HepG2 (cell line): Measurements from ENCODE around the gene SKI. TPM values are rescaled to one million over a fixed set of nuclear protein-coding genes. Genes with fewer than 3 reads are reported as not detected.
A peak's percentile ranks its signal among the peaks of the same experiment; 100 is the strongest.

Source experiments
- ATAC-seq: fragments of 200-7000 bp; cut with Tn5 transposase; 3 replicates; pipeline ENCODE4 v1.9.1; 2020; ENCODE audit warnings: mild to moderate bottlenecking, moderate library complexity
- BruUV-seq: library from RNA; stranded (reverse); fragments of 400-500 nt; replicated peaks from 2 replicates; lab custom pipeline; 2021; lab: Mats Ljungman, UMichigan
- CTCF ChIA-PET: fragments of 300-600 bp; formaldehyde crosslinking; extraction: SDS; loops from one replicate; lab custom pipeline; 2021; ENCODE audit warnings: low total read pairs, inconsistent platforms, low intra/inter-chr PET ratio; lab: Yijun Ruan, JAX
- POLR2A ChIA-PET: fragments of 350-600 bp; sonication (Branson Sonifier 250); formaldehyde crosslinking; loops from one replicate; lab custom pipeline; 2020; ENCODE audit warnings: antibody characterized with exemption, inconsistent platforms; lab: Yijun Ruan, JAX
- DNase-seq: peaks from one replicate; pipeline ENCODE4 v3.0.0-alpha.2; 2015; ENCODE audit warnings: low spot score
- FAIRE-seq: peaks from 3 replicates; lab custom pipeline; 2011; peaks lifted over from hg19 to GRCh38; lab: Jason Lieb, UNC
- H2AFZ ChIP-seq: one replicate; pipeline ENCODE4 v1.6.1; 2011; ENCODE audit warnings: low read length, inconsistent platforms
- H3K27ac ChIP-seq: fragments of 300-600 bp; 3 replicates; pipeline ENCODE4 v1.8.0; 2011; ENCODE audit warnings: mixed run types, mild to moderate bottlenecking, mixed read lengths, low read length, inconsistent platforms; ENCODE audit not compliant: insufficient read depth; ENCODE audit errors: extremely low read length
- H3K27me3 ChIP-seq, 2 experiments: fragments of 200-600 bp in 1 of 2; 2 replicates in 1 of 2; 3 replicates in 1 of 2; pipeline versions ENCODE4 v1.6.0 to v1.8.0; 2011; ENCODE audit warnings: low read length in 2 of 2, mild to moderate bottlenecking in 2 of 2, moderate library complexity in 2 of 2, inconsistent platforms in 1 of 2; ENCODE audit not compliant: insufficient read depth in 2 of 2, control insufficient read depth in 1 of 2
- H3K36me3 ChIP-seq, 2 experiments: fragments of 200-600 bp in 1 of 2; replicated peaks in 1 of 2; 2 replicates in 1 of 2; 3 replicates in 1 of 2; pipeline versions ENCODE4 v1.5.1 to v1.8.0; 2011; ENCODE audit warnings: low read length in 2 of 2, inconsistent platforms in 1 of 2; ENCODE audit not compliant: insufficient read depth in 2 of 2, control insufficient read depth in 1 of 2
- H3K4me1 ChIP-seq: 2 replicates; pipeline ENCODE4 v1.5.1; 2012; ENCODE audit warnings: low read length, inconsistent platforms; ENCODE audit not compliant: insufficient read depth
- H3K4me2 ChIP-seq: 2 replicates; pipeline ENCODE4 v1.6.0; 2011; ENCODE audit warnings: low read depth, low read length, inconsistent platforms
- H3K4me3 ChIP-seq, 3 experiments: fragments of 200-600 bp in 1 of 3; sonication (generic), shearing (Covaris generic) in 1 of 3; replicated peaks in 1 of 3; 2 replicates each; pipeline ENCODE4 v1.5.1; 2011 to 2016; ENCODE audit warnings: low read length in 3 of 3, inconsistent platforms in 2 of 3, low read depth in 2 of 3, mild to moderate bottlenecking in 2 of 3, control low read depth in 1 of 3, mixed read lengths in 1 of 3; ENCODE audit not compliant: insufficient read depth in 1 of 3
- H3K79me2 ChIP-seq: one replicate; pipeline ENCODE4 v1.6.1; 2011; ENCODE audit warnings: low read length, inconsistent platforms; ENCODE audit not compliant: insufficient read depth
- H3K9ac ChIP-seq: 2 replicates; pipeline ENCODE4 v1.6.0; 2011; ENCODE audit warnings: mild to moderate bottlenecking, low read depth, low read length, inconsistent platforms; ENCODE audit not compliant: insufficient read depth
- H3K9me3 ChIP-seq: 2 replicates; pipeline ENCODE4 v1.5.1; 2012; ENCODE audit warnings: mild to moderate bottlenecking, low read length
- H4K20me1 ChIP-seq: 2 replicates; pipeline ENCODE4 v1.6.0; 2011; ENCODE audit warnings: inconsistent platforms, mild to moderate bottlenecking, low read length, moderate library complexity; ENCODE audit not compliant: insufficient read depth
- AGO2 ChIP-seq: fragments of 200-400 bp; formaldehyde crosslinking; optimal IDR thresholded peaks from 2 replicates; pipeline ENCODE3; 2017; ENCODE audit warnings: mild to moderate bottlenecking, low read depth, low read length, moderate library complexity
- CHCHD3 ChIP-seq: sonication (generic); formaldehyde crosslinking; IDR thresholded peaks from 2 replicates; pipeline ENCODE4 v1.8.0; 2022; ENCODE audit warnings: mild to moderate bottlenecking, missing genetic modification reagents, moderate library complexity
- IRX3 ChIP-seq: sonication (generic); formaldehyde crosslinking; IDR thresholded peaks from 2 replicates; pipeline ENCODE4 v1.8.1; 2023; ENCODE audit warnings: mild to moderate bottlenecking, low read depth, missing genetic modification reagents, borderline replicate concordance
- LCORL ChIP-seq, 2 experiments: fragments of 450-650 bp in 1 of 2; sonication (generic) in 1 of 2; formaldehyde crosslinking in 1 of 2; IDR thresholded peaks; 2 replicates each; pipeline versions ENCODE4 v1.5.0 to v1.6.1; 2017 to 2020; ENCODE audit warnings: antibody characterized with exemption in 1 of 2, missing genetic modification reagents in 1 of 2
- RXRA ChIP-seq: sonication (generic); formaldehyde crosslinking; IDR thresholded peaks from 2 replicates; pipeline ENCODE4 v1.5.1; 2020; ENCODE audit warnings: missing genetic modification reagents
- ZNF136 ChIP-seq: sonication (generic); formaldehyde crosslinking; IDR thresholded peaks from 2 replicates; pipeline ENCODE4 v1.8.1; 2022; ENCODE audit warnings: low read depth, mild to moderate bottlenecking, moderate library complexity, missing genetic modification reagents
- ZNF550 ChIP-seq: sonication (generic); formaldehyde crosslinking; IDR thresholded peaks from 2 replicates; pipeline ENCODE4 v1.4.0; 2020; ENCODE audit warnings: mild to moderate bottlenecking, missing genetic modification reagents, borderline replicate concordance
- WGBS: methylation state at CpG from one replicate; pipeline ENCODE4 v1.1.6; 2017; ENCODE audit warnings: low lambda C conversion rate; 5-methylcytosine and 5-hydroxymethylcytosine counted together
- in situ Hi-C: cut with HindIII; loops from 2 replicates; pipeline ENCODE4 v1.10.0; 2017; ENCODE audit warnings: low pct_unique_long_range_greater_than_20kb; ENCODE audit not compliant: extremely low pct_ligation_motif_present
- intact Hi-C: fragments of 100-400 bp; cut with micrococcal nuclease; formaldehyde crosslinking; loops from one replicate; pipeline ENCODE4 v1.10.0; 2022; ENCODE audit not compliant: unreplicated experiment
- polyA plus RNA-seq, 8 experiments: library from polyadenylated mRNA; depleted of rRNA in 3 of 8; stranded (reverse) in 7 of 8; unstranded in 1 of 8; fragments of >200 nt; fragmentation: Illumina TruSeq in 4 of 8; extraction: Trizol in 4 of 8; gene quantifications; 2 replicates each; pipeline versions ENCODE4 v1.2.1 to v1.2.3, GENCODE V29; 2011 to 2016; ENCODE audit warnings: low read depth in 4 of 8, missing spikeins in 1 of 8, mixed read lengths in 1 of 8; ENCODE audit not compliant: insufficient read depth in 1 of 8
- total RNA-seq, 5 experiments: library from RNA; depleted of rRNA; stranded (reverse); fragments of >200 nt; fragmentation: Illumina TruSeq; extraction: Trizol; gene quantifications; 2 replicates each; pipeline ENCODE4 v1.2.3, GENCODE V29; 2016; ENCODE audit warnings: low read depth in 1 of 5
- TF ChIP-seq, protein P1 (sequence below): sonication (generic); formaldehyde crosslinking; IDR thresholded peaks from 2 replicates; pipeline ENCODE4 v1.4.0; 2020; ENCODE audit warnings: missing genetic modification reagents
- TF ChIP-seq, protein P2 (sequence below): sonication (generic); formaldehyde crosslinking; IDR thresholded peaks from 2 replicates; pipeline ENCODE4 v1.4.0; 2020; ENCODE audit warnings: missing genetic modification reagents
- TF ChIP-seq, protein P3 (sequence below): sonication (generic); formaldehyde crosslinking; IDR thresholded peaks from 2 replicates; pipeline ENCODE4 v1.4.0; 2020; ENCODE audit warnings: mild to moderate bottlenecking, missing genetic modification reagents

Gene SKI
- total and polyA plus RNA-seq, 2 of the 13 experiments (the other 11 are each of a cell fraction or from before 2014, with no cell fraction given): 4.7 to 6.9 TPM

DNA sequence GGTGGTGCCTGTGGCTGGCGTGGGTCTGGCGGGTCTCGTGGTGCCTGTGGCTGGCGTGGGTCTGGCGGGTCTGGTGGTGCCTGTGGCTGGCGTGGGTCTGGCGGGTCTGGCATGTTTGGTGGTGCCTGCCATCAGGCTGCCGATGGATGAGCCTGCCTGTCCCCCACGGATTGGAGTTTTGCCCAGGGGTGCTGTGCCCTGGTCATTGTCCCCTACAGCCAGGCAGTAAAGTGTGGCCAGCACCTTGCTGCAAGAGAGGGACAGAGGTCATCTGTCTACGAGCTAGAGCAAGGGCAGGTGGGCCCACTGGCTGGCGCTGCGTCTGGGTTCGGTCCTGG lies 41.8 kb downstream of the SKI start:
- H3K9ac ChIP-seq: peak overlapping the region; percentile 47
- peak overlapping the region in 2 of 3 experiments; percentile 31 to 53; a peak in 3 of 6 replicates for H3K4me3 ChIP-seq
- peaks cover 46% of the 10 kb centered on the region for H3K4me1 ChIP-seq
- peak overlapping the region; percentile 59 for H3K27ac ChIP-seq
- H3K79me2 ChIP-seq: peaks cover 93% of the 10 kb centered on the region
- CTCF ChIA-PET: no interaction called here
- DNase-seq (no peak), FAIRE-seq (no peak), ATAC-seq (no peak)
- in situ Hi-C loops: no loop called here
- no peaks in the 10 kb centered on the region for H3K27me3 ChIP-seq
- H3K36me3 ChIP-seq: peaks cover 0 to 2% of the 10 kb centered on the region in 2 experiments; a peak in 2 of 5 replicates
- no TSS peak for BruUV-seq
- H4K20me1 ChIP-seq: peaks cover 74% of the 10 kb centered on the region; the same call in 1 of the 2 replicates
- POLR2A ChIA-PET: no interaction called here
- no peaks in the 10 kb centered on the region for H3K9me3 ChIP-seq
- peak overlapping the region; percentile 80 for H3K4me2 ChIP-seq
- no peak overlapping the region for H2AFZ ChIP-seq
- intact Hi-C loops: loop anchor here (1.0 kb wide), 2 partner anchors 22 to 36 kb away; no protein-coding TSS in a partner anchor
- WGBS: 85% methylated on average over 6 of the region's 13 CpGs
- no peak for TF ChIP-seq LCORL (IDR thresholded peaks at IDR 0.05)
- TF ChIP-seq LCORL (CRISPR knock-in tag; IDR thresholded peaks at IDR 0.05): no peak
- TF ChIP-seq IRX3 (CRISPR knock-in tag): no peak
- TF ChIP-seq, protein P1, sequence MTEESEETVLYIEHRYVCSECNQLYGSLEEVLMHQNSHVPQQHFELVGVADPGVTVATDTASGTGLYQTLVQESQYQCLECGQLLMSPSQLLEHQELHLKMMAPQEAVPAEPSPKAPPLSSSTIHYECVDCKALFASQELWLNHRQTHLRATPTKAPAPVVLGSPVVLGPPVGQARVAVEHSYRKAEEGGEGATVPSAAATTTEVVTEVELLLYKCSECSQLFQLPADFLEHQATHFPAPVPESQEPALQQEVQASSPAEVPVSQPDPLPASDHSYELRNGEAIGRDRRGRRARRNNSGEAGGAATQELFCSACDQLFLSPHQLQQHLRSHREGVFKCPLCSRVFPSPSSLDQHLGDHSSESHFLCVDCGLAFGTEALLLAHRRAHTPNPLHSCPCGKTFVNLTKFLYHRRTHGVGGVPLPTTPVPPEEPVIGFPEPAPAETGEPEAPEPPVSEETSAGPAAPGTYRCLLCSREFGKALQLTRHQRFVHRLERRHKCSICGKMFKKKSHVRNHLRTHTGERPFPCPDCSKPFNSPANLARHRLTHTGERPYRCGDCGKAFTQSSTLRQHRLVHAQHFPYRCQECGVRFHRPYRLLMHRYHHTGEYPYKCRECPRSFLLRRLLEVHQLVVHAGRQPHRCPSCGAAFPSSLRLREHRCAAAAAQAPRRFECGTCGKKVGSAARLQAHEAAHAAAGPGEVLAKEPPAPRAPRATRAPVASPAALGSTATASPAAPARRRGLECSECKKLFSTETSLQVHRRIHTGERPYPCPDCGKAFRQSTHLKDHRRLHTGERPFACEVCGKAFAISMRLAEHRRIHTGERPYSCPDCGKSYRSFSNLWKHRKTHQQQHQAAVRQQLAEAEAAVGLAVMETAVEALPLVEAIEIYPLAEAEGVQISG (CRISPR knock-in tag): no peak
- TF ChIP-seq, protein P2, sequence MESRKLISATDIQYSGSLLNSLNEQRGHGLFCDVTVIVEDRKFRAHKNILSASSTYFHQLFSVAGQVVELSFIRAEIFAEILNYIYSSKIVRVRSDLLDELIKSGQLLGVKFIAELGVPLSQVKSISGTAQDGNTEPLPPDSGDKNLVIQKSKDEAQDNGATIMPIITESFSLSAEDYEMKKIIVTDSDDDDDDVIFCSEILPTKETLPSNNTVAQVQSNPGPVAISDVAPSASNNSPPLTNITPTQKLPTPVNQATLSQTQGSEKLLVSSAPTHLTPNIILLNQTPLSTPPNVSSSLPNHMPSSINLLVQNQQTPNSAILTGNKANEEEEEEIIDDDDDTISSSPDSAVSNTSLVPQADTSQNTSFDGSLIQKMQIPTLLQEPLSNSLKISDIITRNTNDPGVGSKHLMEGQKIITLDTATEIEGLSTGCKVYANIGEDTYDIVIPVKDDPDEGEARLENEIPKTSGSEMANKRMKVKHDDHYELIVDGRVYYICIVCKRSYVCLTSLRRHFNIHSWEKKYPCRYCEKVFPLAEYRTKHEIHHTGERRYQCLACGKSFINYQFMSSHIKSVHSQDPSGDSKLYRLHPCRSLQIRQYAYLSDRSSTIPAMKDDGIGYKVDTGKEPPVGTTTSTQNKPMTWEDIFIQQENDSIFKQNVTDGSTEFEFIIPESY: peak; percentile 38; the same call in 1 of the 2 replicates
- TF ChIP-seq RXRA: no peak
- TF ChIP-seq AGO2: peak; percentile 53
- TF ChIP-seq, protein P3, sequence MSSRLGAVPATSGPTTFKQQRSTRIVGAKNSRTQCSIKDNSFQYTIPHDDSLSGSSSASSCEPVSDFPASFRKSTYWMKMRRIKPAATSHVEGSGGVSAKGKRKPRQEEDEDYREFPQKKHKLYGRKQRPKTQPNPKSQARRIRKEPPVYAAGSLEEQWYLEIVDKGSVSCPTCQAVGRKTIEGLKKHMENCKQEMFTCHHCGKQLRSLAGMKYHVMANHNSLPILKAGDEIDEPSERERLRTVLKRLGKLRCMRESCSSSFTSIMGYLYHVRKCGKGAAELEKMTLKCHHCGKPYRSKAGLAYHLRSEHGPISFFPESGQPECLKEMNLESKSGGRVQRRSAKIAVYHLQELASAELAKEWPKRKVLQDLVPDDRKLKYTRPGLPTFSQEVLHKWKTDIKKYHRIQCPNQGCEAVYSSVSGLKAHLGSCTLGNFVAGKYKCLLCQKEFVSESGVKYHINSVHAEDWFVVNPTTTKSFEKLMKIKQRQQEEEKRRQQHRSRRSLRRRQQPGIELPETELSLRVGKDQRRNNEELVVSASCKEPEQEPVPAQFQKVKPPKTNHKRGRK: no peak
- TF ChIP-seq CHCHD3 (CRISPR knock-in tag): no peak
- TF ChIP-seq ZNF550 (CRISPR knock-in tag): 0 out of 2 replicates have a peak, but pooled peaks have one; percentile 13
- no peak for TF ChIP-seq ZNF136 (CRISPR knock-in tag)
